Spinal cord (tissue), 10 donors: ENCODE data around the gene PAM. TPM values are rescaled to one million over a fixed set of nuclear protein-coding genes. Genes with fewer than 3 reads are reported as not detected.

ENCODE experiments used
- DNase-seq, 6 donors: peaks; one replicate each; pipeline versions ENCODE4 v3.0.0 to v3.0.0-alpha.2; 2013 to 2015; ENCODE audit warnings: low spot score in 6 of 6, low read depth in 4 of 6
- H3K27ac ChIP-seq: one replicate; pipeline ENCODE4 v1.5.1; 2013; ENCODE audit warnings: low read depth, low read length, control low read depth
- H3K27me3 ChIP-seq: one replicate; pipeline ENCODE4 v1.6.1; 2013; ENCODE audit warnings: low read length; ENCODE audit not compliant: control insufficient read depth, insufficient read depth
- H3K36me3 ChIP-seq: one replicate; pipeline ENCODE4 v1.6.1; 2013; ENCODE audit warnings: low read length; ENCODE audit not compliant: control insufficient read depth, insufficient read depth
- H3K4me1 ChIP-seq: one replicate; pipeline ENCODE4 v1.6.1; 2013; ENCODE audit warnings: low read length; ENCODE audit not compliant: control insufficient read depth, insufficient read depth
- H3K4me3 ChIP-seq: one replicate; pipeline ENCODE4 v1.5.1; 2013; ENCODE audit warnings: low read depth, low read length, control low read depth
- H3K9me3 ChIP-seq: one replicate; pipeline ENCODE4 v1.6.1; 2013; ENCODE audit warnings: low read length; ENCODE audit not compliant: control insufficient read depth, insufficient read depth
- WGBS: methylation state at CpG from one replicate; pipeline ENCODE4 v1.1.5; 2013; ENCODE audit warnings: missing lambda C conversion rate; ENCODE audit not compliant: insufficient coverage; 5-methylcytosine and 5-hydroxymethylcytosine counted together
- long read RNA-seq, 4 donors: transcript quantifications; one replicate each; lab custom pipeline, GENCODE V29; 2026
- polyA plus RNA-seq, 2 donors: library from polyadenylated mRNA; unstranded; fragments of 120-200 nt; gene quantifications; one replicate each; pipeline ENCODE4 v1.2.1, GENCODE V29; 2013; ENCODE audit not compliant: insufficient read length in 2 of 2
- total RNA-seq, 2 donors: library from RNA; depleted of rRNA in 1 of 2; stranded (reverse); fragments of 120-200 nt in 1 of 2; fragments of >200 nt in 1 of 2; gene quantifications; one replicate each; pipeline versions ENCODE4 v1.2.3 to v1.2.4, GENCODE V29; 2013 to 2014
- donor health status: healthy.

PAM gene
- total RNA-seq: 100 to 1,000 TPM; 194 to 201 TPM
- polyA plus RNA-seq: 100 to 1,000 TPM; 127 to 150 TPM
- long read RNA-seq, donor 1, full-length matches to known transcripts: 2 of 2 reads
- long read RNA-seq, donor 1, partial matches to known transcripts: 0 of 2 reads
- long read RNA-seq, donor 1, other reads (novel, unspliced or antisense): 0 of 2 reads
- long read RNA-seq, donor 2, partial matches to known transcripts: 7 of 9 reads
- long read RNA-seq, donor 2, other reads (novel, unspliced or antisense): 0 of 9 reads
- long read RNA-seq, donor 3, full-length matches to known transcripts: 4 of 16 reads
- long read RNA-seq, donor 3, partial matches to known transcripts: 12 of 16 reads
- long read RNA-seq, donor 3, other reads (novel, unspliced or antisense): 0 of 16 reads
- long read RNA-seq, donor 4, full-length matches to known transcripts: 2 of 37 reads
- long read RNA-seq, donor 4, partial matches to known transcripts: 35 of 37 reads
- long read RNA-seq, donor 4, other reads (novel, unspliced or antisense): 0 of 37 reads

- peak in 4 of 6 donors; percentile 24 to 87 (median 61) for DNase-seq
- H3K27ac ChIP-seq: peak within 1 kb of the TSS; percentile 67
- no peaks in the 10 kb centered on the region for H3K36me3 ChIP-seq
- WGBS: under 1% methylated on average over 61 of the region's 65 CpGs
- H3K27me3 ChIP-seq: peaks cover 8% of the 10 kb centered on the region
- H3K4me1 ChIP-seq: peaks cover 20% of the 10 kb centered on the region
- no peaks in the 10 kb centered on the region for H3K9me3 ChIP-seq
- peak within 1 kb of the TSS; percentile 80 for H3K4me3 ChIP-seq
Measured at GRCh38 chr5:102754767-102755431, at the start of gene PAM. Gene PAM (plus strand): TSS chr5:102755305. CDS start chr5:102866196, 110,891 bp downstream.

- H3K4me1 ChIP-seq: no peaks in the 10 kb centered on the region
- DNase-seq: peak in 1 of 6 donors; percentile 80
- 94% methylated on average over 4 of the region's 8 CpGs for WGBS
- H3K27me3 ChIP-seq: no peaks in the 10 kb centered on the region
- H3K27ac ChIP-seq: no peak overlapping the region
- H3K36me3 ChIP-seq: no peaks in the 10 kb centered on the region
- no peak overlapping the region for H3K4me3 ChIP-seq
- H3K9me3 ChIP-seq: no peaks in the 10 kb centered on the region
Measured at GRCh38 chr5:102711525-102712385, 43.4 kb upstream of the PAM start.

- H3K27me3 ChIP-seq: no peaks in the 10 kb centered on the region
- H3K4me3 ChIP-seq: no peak overlapping the region
- no peak for DNase-seq
- no peak overlapping the region for H3K27ac ChIP-seq
- 60% methylated on average over 1 of the region's 2 CpGs for WGBS
- no peaks in the 10 kb centered on the region for H3K9me3 ChIP-seq
- H3K36me3 ChIP-seq: no peaks in the 10 kb centered on the region
- H3K4me1 ChIP-seq: no peaks in the 10 kb centered on the region
Measured at GRCh38 chr5:102713278-102713677, 41.8 kb upstream of the PAM start.

GRCh38 chr5:102713682-102714231 lies 41.3 kb upstream of the PAM start:
- DNase-seq: peak in 2 of 6 donors; percentile 62 to 88
- Histone ChIP-seq H3K9me3 (no peaks in the 10 kb centered on the region), H3K27me3 (no peaks in the 10 kb centered on the region), H3K4me3 (no peak overlapping the region), H3K27ac (no peak overlapping the region), H3K36me3 (no peaks in the 10 kb centered on the region), H3K4me1 (no peaks in the 10 kb centered on the region)
- 52% methylated on average over 3 of the region's 6 CpGs for WGBS

GRCh38 chr5:102715082-102715807 lies 39.9 kb upstream of the PAM start:
- no peaks in the 10 kb centered on the region for H3K36me3 ChIP-seq
- WGBS: 100% methylated on average over 1 of the region's 4 CpGs
- no peak for DNase-seq
- no peak overlapping the region for H3K4me3 ChIP-seq
- H3K27ac ChIP-seq: no peak overlapping the region
- no peaks in the 10 kb centered on the region for H3K9me3 ChIP-seq
- H3K4me1 ChIP-seq: no peaks in the 10 kb centered on the region
- no peaks in the 10 kb centered on the region for H3K27me3 ChIP-seq

- H3K27me3 ChIP-seq: no peaks in the 10 kb centered on the region
- WGBS: 100% methylated on average over 1 of the region's 5 CpGs
- no peak overlapping the region for H3K4me3 ChIP-seq
- H3K9me3 ChIP-seq: no peaks in the 10 kb centered on the region
- no peak overlapping the region for H3K27ac ChIP-seq
- H3K36me3 ChIP-seq: no peaks in the 10 kb centered on the region
- no peaks in the 10 kb centered on the region for H3K4me1 ChIP-seq
- no peak for DNase-seq
Measured at GRCh38 chr5:102716017-102716416, 39.1 kb upstream of the PAM start.

GRCh38 chr5:102718819-102719218 lies 36.3 kb upstream of the PAM start:
- Histone ChIP-seq H3K36me3 (no peaks in the 10 kb centered on the region), H3K27me3 (no peaks in the 10 kb centered on the region), H3K4me1 (no peaks in the 10 kb centered on the region), H3K9me3 (no peaks in the 10 kb centered on the region), H3K4me3 (no peak overlapping the region), H3K27ac (no peak overlapping the region)
- DNase-seq: no peak
- no CpG with 5 or more reads among the region's 4 CpGs for WGBS

GRCh38 chr5:102719886-102720285 lies 35.2 kb upstream of the PAM start:
- H3K36me3 ChIP-seq: no peaks in the 10 kb centered on the region
- no peak for DNase-seq
- no peak overlapping the region for H3K27ac ChIP-seq
- WGBS: no CpG with 5 or more reads among the region's 1 CpG
- H3K9me3 ChIP-seq: no peaks in the 10 kb centered on the region
- no peaks in the 10 kb centered on the region for H3K27me3 ChIP-seq
- H3K4me1 ChIP-seq: no peaks in the 10 kb centered on the region
- no peak overlapping the region for H3K4me3 ChIP-seq
